GM12878 (cell line): ENCODE results near the gene WDSUB1. TPM values are rescaled to one million over a fixed set of nuclear protein-coding genes. Genes with fewer than 3 reads are reported as not detected.

ENCODE experiments used
- ATAC-seq: fragments of 200-7000 bp; cut with Tn5 transposase; 3 replicates; pipeline ENCODE4 v1.9.1; 2020; ENCODE audit warnings: mild to moderate bottlenecking, moderate library complexity
- BruUV-seq: library from RNA; stranded (reverse); fragments of 400-500 nt; replicated peaks from 2 replicates; lab custom pipeline; 2021; lab: Mats Ljungman, UMichigan
- CTCF ChIA-PET: fragments of 300-600 bp; sonication (Branson Sonifier 250); formaldehyde crosslinking; extraction: SDS; loops from one replicate; lab custom pipeline; 2021; ENCODE audit warnings: inconsistent platforms; lab: Yijun Ruan, JAX
- POLR2A ChIA-PET: fragments of 350-600 bp; formaldehyde crosslinking; extraction: SDS; loops from one replicate; lab custom pipeline; 2021; ENCODE audit warnings: inconsistent platforms; lab: Charles Lee
- RAD21 ChIA-PET: fragments of 300-600 bp; sonication (Branson Sonifier 250); formaldehyde crosslinking; loops from one replicate; lab custom pipeline; 2023; ENCODE audit warnings: antibody characterized with exemption; ENCODE audit not compliant: unreplicated experiment; lab: Charles Lee
- SMC1A ChIA-PET: fragments of 300-600 bp; sonication (Branson Sonifier 250); formaldehyde crosslinking; loops from one replicate; lab custom pipeline; 2023; ENCODE audit not compliant: unreplicated experiment, uncharacterized antibody; lab: Charles Lee
- DNase-seq: peaks from one replicate; pipeline ENCODE4 v3.0.0-alpha.2; 2011; ENCODE audit warnings: low read depth, low spot score
- FAIRE-seq: peaks from 3 replicates; lab custom pipeline; 2011; peaks lifted over from hg19 to GRCh38; lab: Jason Lieb, UNC
- H2AFZ ChIP-seq: 2 replicates; pipeline ENCODE4 v1.6.0; 2011; ENCODE audit warnings: low read depth, low read length, control low read depth; ENCODE audit not compliant: control insufficient read depth
- H3K27ac ChIP-seq: 2 replicates; pipeline ENCODE4 v1.5.1; 2011; ENCODE audit warnings: control low read depth; ENCODE audit not compliant: control insufficient read depth, insufficient read depth
- H3K27me3 ChIP-seq, 2 experiments: replicated peaks in 1 of 2; 2 replicates each; pipeline versions ENCODE4 v1.6.0 to v1.6.1; 2011; ENCODE audit warnings: low read length in 1 of 2; ENCODE audit not compliant: control insufficient read depth in 2 of 2, insufficient read depth in 2 of 2
- H3K36me3 ChIP-seq, 2 experiments: 2 replicates each; pipeline ENCODE4 v1.5.1; 2011; ENCODE audit warnings: low read length in 1 of 2; ENCODE audit not compliant: control insufficient read depth in 2 of 2, insufficient read depth in 2 of 2
- H3K4me1 ChIP-seq: 2 replicates; pipeline ENCODE4 v1.6.1; 2011; ENCODE audit warnings: mild to moderate bottlenecking, low read length, moderate library complexity, mixed read lengths; ENCODE audit not compliant: control insufficient read depth, insufficient read depth
- H3K4me2 ChIP-seq: 2 replicates; pipeline ENCODE4 v1.6.0; 2011; ENCODE audit warnings: control low read depth; ENCODE audit not compliant: control insufficient read depth, insufficient read depth
- H3K4me3 ChIP-seq: fragments of 200-600 bp; sonication (generic); 2 replicates; pipeline ENCODE4 v1.5.1; 2016
- H3K79me2 ChIP-seq: 2 replicates; pipeline ENCODE4 v1.6.0; 2011; ENCODE audit warnings: low read length; ENCODE audit not compliant: control insufficient read depth, insufficient read depth
- H3K9ac ChIP-seq: 2 replicates; pipeline ENCODE4 v1.8.0; 2011; ENCODE audit warnings: low read length, control low read depth, mixed read lengths; ENCODE audit not compliant: control insufficient read depth, insufficient read depth
- H3K9me3 ChIP-seq: replicated peaks from 3 replicates; pipeline ENCODE4 v1.5.1; 2011; ENCODE audit warnings: mild to moderate bottlenecking, low read length; ENCODE audit not compliant: control insufficient read depth, insufficient read depth
- H4K20me1 ChIP-seq: 2 replicates; pipeline ENCODE4 v1.6.0; 2011; ENCODE audit not compliant: control insufficient read depth, insufficient read depth
- CHD1 ChIP-seq: IDR thresholded peaks from 2 replicates; pipeline ENCODE4 v1.6.1; 2012; ENCODE audit warnings: low read depth, low read length, improper control_type of control experiment
- CHD2 ChIP-seq: IDR thresholded peaks from 2 replicates; pipeline ENCODE4 v1.6.1; 2011; ENCODE audit warnings: low read depth, low read length, improper control_type of control experiment, borderline replicate concordance
- EZH2 ChIP-seq: IDR thresholded peaks from 2 replicates; pipeline ENCODE4 v1.6.1; 2012; ENCODE audit warnings: low read depth, mild to moderate bottlenecking, control low read depth, inconsistent platforms, low read length, borderline replicate concordance; ENCODE audit not compliant: control insufficient read depth
- KDM1A ChIP-seq: fragments of 200-600 bp; sonication (generic); IDR thresholded peaks from 2 replicates; pipeline ENCODE4 v1.6.1; 2016; ENCODE audit warnings: borderline replicate concordance
- MTA2 ChIP-seq: fragments of 450-650 bp; IDR thresholded peaks from 2 replicates; pipeline ENCODE4 v1.6.1; 2016; ENCODE audit warnings: low read depth, mild to moderate bottlenecking, moderate library complexity
- NR2C1 ChIP-seq: fragments of 450-650 bp; IDR thresholded peaks from 2 replicates; pipeline ENCODE4 v1.6.1; 2017; ENCODE audit warnings: antibody characterized with exemption, mild to moderate bottlenecking, moderate library complexity
- PBX3 ChIP-seq: IDR thresholded peaks from 2 replicates; pipeline ENCODE4 v1.6.1; 2011; ENCODE audit warnings: mild to moderate bottlenecking, low read depth, low read length, moderate library complexity; ENCODE audit not compliant: insufficient replicate concordance
- RELB ChIP-seq: fragments of 450-650 bp; IDR thresholded peaks from 2 replicates; pipeline ENCODE4 v1.6.1; 2017; ENCODE audit warnings: low read depth, mild to moderate bottlenecking, moderate library complexity
- RFX5 ChIP-seq: IDR thresholded peaks from 2 replicates; pipeline ENCODE4 v1.6.1; 2011; ENCODE audit warnings: low read depth, low read length, improper control_type of control experiment
- SMAD5 ChIP-seq: IDR thresholded peaks from 2 replicates; pipeline ENCODE4 v1.6.1; 2016; ENCODE audit warnings: antibody characterized with exemption, low read depth
- SP1 ChIP-seq: IDR thresholded peaks from one replicate; pipeline ENCODE4 v1.6.1; 2011; ENCODE audit warnings: low read depth, low read length
- ZBTB11 ChIP-seq: fragments of 450-650 bp; formaldehyde crosslinking; IDR thresholded peaks from 2 replicates; pipeline ENCODE4 v1.5.0; 2022; ENCODE audit warnings: mild to moderate bottlenecking, missing genetic modification characterization
- ZNF384 ChIP-seq: IDR thresholded peaks from 2 replicates; pipeline ENCODE4 v1.6.1; 2012; ENCODE audit warnings: low read depth, mild to moderate bottlenecking, low read length, improper control_type of control experiment, borderline replicate concordance
- ZNF687 ChIP-seq: fragments of 450-650 bp; IDR thresholded peaks from 2 replicates; pipeline ENCODE4 v1.6.1; 2017; ENCODE audit warnings: mild to moderate bottlenecking, moderate library complexity
- WGBS: methylation state at CpG from one replicate; pipeline ENCODE4 v1.1.6; 2016; ENCODE audit warnings: low lambda C conversion rate; ENCODE audit not compliant: insufficient replicate concordance, insufficient coverage; ENCODE audit errors: missing lambda C conversion rate; 5-methylcytosine and 5-hydroxymethylcytosine counted together
- in situ Hi-C: fragments of 300-500 bp; cut with MboI; formaldehyde crosslinking; loops from 9 replicates; pipeline ENCODE4 v1.14.3; 2018; ENCODE audit warnings: mixed read lengths
- intact Hi-C: fragments of 100-400 bp; cut with micrococcal nuclease; formaldehyde crosslinking; loops from one replicate; pipeline ENCODE4 v1.14.2; 2022; ENCODE audit not compliant: unreplicated experiment
- polyA plus RNA-seq, 11 experiments: library from polyadenylated mRNA; depleted of rRNA in 4 of 11; unstranded in 6 of 11; stranded (reverse) in 5 of 11; fragments of >200 nt; fragmentation: Nextera tagmentation in 4 of 11; fragmentation: Illumina TruSeq in 1 of 11; extraction: Ambion mirVana in 4 of 11; extraction: Trizol in 1 of 11; gene quantifications; 1 replicate in 1 of 11; 2 replicates in 10 of 11; pipeline versions ENCODE4 v1.2.1 to v1.2.3, GENCODE V29; 2011 to 2016; ENCODE audit warnings: inconsistent platforms in 2 of 11, missing spikeins in 2 of 11, low read depth in 1 of 11
- total RNA-seq, 4 experiments: library from RNA; depleted of rRNA in 3 of 4; stranded (reverse); fragments of >200 nt in 3 of 4; fragmentation: Illumina TruSeq in 1 of 4; extraction: Trizol in 1 of 4; gene quantifications; 2 replicates each; pipeline versions ENCODE4 v1.2.1 to v1.2.3, GENCODE V29; 2013 to 2021

WDSUB1 gene
- total and polyA plus RNA-seq, 10 of the 15 experiments (the other 5 are each of a cell fraction or from before 2014, with no cell fraction given), result 4.4 to 12.7 (median 7.6) TPM

- no peak overlapping the region for H2AFZ ChIP-seq
- H3K9ac ChIP-seq, result no peak overlapping the region
- TF ChIP-seq MTA2 (no peak), EZH2 (no peak), CHD1 (no peak), SP1 (no peak), ZNF687 (no peak), SMAD5 (no peak), CHD2 (no peak), NR2C1 (no peak), KDM1A (no peak), PBX3 (no peak), ZBTB11 (CRISPR knock-in tag) (no peak), ZNF384 (no peak), RELB (no peak), RFX5 (no peak)
- ChIA-PET CTCF (no interaction called here), POLR2A (no interaction called here), SMC1A (no interaction called here), RAD21 (no interaction called here)
- no peak overlapping the region for H3K4me2 ChIP-seq
- BruUV-seq, result no TSS peak
- ATAC-seq (no peak), DNase-seq (no peak), FAIRE-seq (no peak)
- H3K4me3 ChIP-seq, result no peak overlapping the region
- no peaks in the 10 kb centered on the region for H4K20me1 ChIP-seq
- H3K36me3 ChIP-seq, result no peaks in the 10 kb centered on the region; a peak in 1 of 4 replicates
- no peaks in the 10 kb centered on the region for H3K27me3 ChIP-seq
- H3K27ac ChIP-seq, result no peak overlapping the region
- no peaks in the 10 kb centered on the region for H3K4me1 ChIP-seq
- H3K79me2 ChIP-seq, result no peaks in the 10 kb centered on the region
- intact Hi-C loops (no loop called here), in situ Hi-C loops (no loop called here)
- H3K9me3 ChIP-seq, result no peaks in the 10 kb centered on the region
- 97% methylated on average over 4 of the region's 4 CpGs for WGBS
Observed at GRCh38 chr2:159193791-159194190, 92.7 kb downstream of the WDSUB1 start.
